BJ (cell line): ENCODE measurements around the gene ANO4. TPM values are rescaled to one million over a fixed set of nuclear protein-coding genes. Genes with fewer than 3 reads are reported as not detected.

ENCODE experiments used
- CTCF ChIA-PET: fragments of 350-600 bp; formaldehyde crosslinking; extraction: SDS; loops from one replicate; lab custom pipeline; 2021; ENCODE audit warnings: antibody characterized with exemption, inconsistent platforms; lab: Yijun Ruan, JAX
- POLR2A ChIA-PET: fragments of 300-600 bp; sonication (Branson Sonifier 250); formaldehyde crosslinking; extraction: SDS; loops from one replicate; lab custom pipeline; 2021; ENCODE audit warnings: antibody characterized with exemption; lab: Charles Lee
- DNase-seq: peaks from one replicate; pipeline ENCODE4 v3.0.0-alpha.2; 2011; ENCODE audit warnings: low read depth
- H3K27me3 ChIP-seq: 2 replicates; pipeline ENCODE4 v1.6.0; 2011; ENCODE audit warnings: low read length; ENCODE audit not compliant: control insufficient read depth, insufficient read depth
- H3K36me3 ChIP-seq: 2 replicates; pipeline ENCODE4 v1.5.1; 2011; ENCODE audit warnings: low read length; ENCODE audit not compliant: control insufficient read depth, insufficient read depth
- H3K4me3 ChIP-seq: 2 replicates; pipeline ENCODE4 v1.5.1; 2011; ENCODE audit warnings: low read depth, mild to moderate bottlenecking, control low read depth, low read length
- CTCF ChIP-seq: IDR thresholded peaks from 2 replicates; pipeline ENCODE4 v1.5.1; 2011; ENCODE audit warnings: low read depth, mild to moderate bottlenecking, control low read depth, inconsistent platforms, low read length, moderate library complexity; ENCODE audit not compliant: insufficient read depth
- polyA plus RNA-seq: library from polyadenylated mRNA; depleted of rRNA; stranded (reverse); fragments of >200 nt; gene quantifications from 2 replicates; pipeline ENCODE4 v1.2.3, GENCODE V29; 2011

Gene ANO4
- polyA plus RNA-seq, 1 experiment, result 7.1 TPM

- POLR2A ChIA-PET, result no interaction called here
These were observed 2.0 kb downstream of the ANO4 start for GRCh38 chr12:100796621-100797020.

GRCh38 chr12:100797246-100797645 lies 2.7 kb downstream of the ANO4 start:
- Histone ChIP-seq H3K27me3 (no peaks in the 10 kb centered on the region), H3K4me3 (no peak overlapping the region), H3K36me3 (no peaks in the 10 kb centered on the region)
- ChIA-PET CTCF (no interaction called here), POLR2A (no interaction called here)
- no peak for DNase-seq
- TF ChIP-seq CTCF, result no peak

More at GRCh38 chr12:100796621-100797020, 2.0 kb downstream of the ANO4 start:
- CTCF ChIA-PET, result no interaction called here
- Histone ChIP-seq H3K4me3 (no peak overlapping the region), H3K27me3 (no peaks in the 10 kb centered on the region), H3K36me3 (no peaks in the 10 kb centered on the region)
- no peak for DNase-seq
- no peak for TF ChIP-seq CTCF

- H3K36me3 ChIP-seq, result no peaks in the 10 kb centered on the region
- no peak for DNase-seq
- CTCF ChIA-PET, result no interaction called here
- no peaks in the 10 kb centered on the region for H3K27me3 ChIP-seq
- POLR2A ChIA-PET, result no interaction called here
- no peak for TF ChIP-seq CTCF
- H3K4me3 ChIP-seq, result no peak overlapping the region
These were observed 3.2 kb downstream of the ANO4 start for GRCh38 chr12:100797786-100798185.

- POLR2A ChIA-PET, result no interaction called here
- no peak for DNase-seq
- CTCF ChIA-PET, result no interaction called here
These were observed 3.9 kb downstream of the ANO4 start for GRCh38 chr12:100798286-100799160.

More at GRCh38 chr12:100798286-100799160, 3.9 kb downstream of the ANO4 start:
- Histone ChIP-seq H3K36me3 (no peaks in the 10 kb centered on the region), H3K4me3 (no peak overlapping the region), H3K27me3 (no peaks in the 10 kb centered on the region)
- TF ChIP-seq CTCF, result no peak
